Frontal cortex (tissue), 4 donors: Measurements from ENCODE around the gene VASH2. TPM values are rescaled to one million over a fixed set of nuclear protein-coding genes. Genes with fewer than 3 reads are reported as not detected.
"Not testable (repeated sequence)": the region's sequence is repeated elsewhere in the genome, so short reads cannot be mapped to it uniquely, and the experiment has no call there.

ENCODE experiments used
- DNase-seq, 2 donors: peaks; one replicate each; pipeline ENCODE4 v3.0.0; 2012; ENCODE audit warnings: low spot score in 2 of 2
- FAIRE-seq: peaks from 2 replicates; lab custom pipeline; 2012; peaks lifted over from hg19 to GRCh38; lab: Jason Lieb, UNC
- total RNA-seq: library from RNA; depleted of rRNA; stranded (reverse); fragments of >200 nt; gene quantifications from one replicate; pipeline ENCODE4 v1.2.3, GENCODE V29; 2014
- donor health status: control.
- donor health status: control.
- donor health status: control.

Gene VASH2
- total RNA-seq, result 28.1 TPM

DNA sequence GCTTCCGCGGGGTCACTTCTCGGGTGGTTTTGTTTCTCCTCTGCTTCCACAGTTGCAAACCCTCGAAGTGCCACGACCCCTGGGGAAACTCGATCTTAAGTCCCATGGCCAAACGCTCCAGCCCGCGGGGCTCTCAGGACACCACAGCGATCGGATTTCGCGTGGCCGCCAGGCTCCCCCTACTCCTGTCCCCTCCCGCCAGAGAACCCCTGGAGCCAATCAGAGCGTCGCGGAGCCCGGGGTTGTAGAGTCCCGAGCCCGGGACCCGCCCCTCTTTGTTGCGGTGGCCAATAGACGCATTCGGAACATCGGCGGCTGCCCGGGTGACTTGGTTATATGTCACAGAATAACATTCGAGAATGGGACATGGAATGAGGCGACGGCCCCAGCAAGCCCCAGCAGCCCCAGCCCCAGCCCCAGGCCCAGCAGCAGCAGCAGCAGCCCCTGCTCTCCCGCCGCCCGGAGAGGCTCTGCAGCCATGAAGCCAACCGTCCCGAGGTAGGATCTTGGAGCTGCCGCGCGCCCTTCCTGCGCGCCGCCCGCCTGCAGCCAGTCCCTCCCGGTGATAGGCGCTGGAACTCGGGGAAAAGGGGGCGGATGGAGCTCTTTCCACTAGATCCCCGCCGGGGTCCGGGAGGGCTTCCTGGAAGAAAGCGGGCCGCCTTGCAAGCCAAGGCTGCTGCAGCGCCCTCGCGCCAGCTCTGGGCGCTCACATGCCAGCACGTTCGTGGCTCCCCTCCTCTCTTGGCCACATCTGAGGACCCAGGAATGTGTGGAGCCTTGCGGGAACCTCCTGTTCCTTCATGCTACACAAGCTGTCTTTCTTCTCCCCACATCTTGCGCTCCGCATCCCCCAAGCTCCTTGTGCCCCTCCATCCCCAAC lies at the start of gene VASH2:
Gene VASH2, plus strand, starts transcription at position 299 of the 883 bp plus-strand sequence. CDS start 1,002 bp downstream, outside the sequence.
- no peak for FAIRE-seq
- peak; percentile 81 to 82 for DNase-seq

DNA sequence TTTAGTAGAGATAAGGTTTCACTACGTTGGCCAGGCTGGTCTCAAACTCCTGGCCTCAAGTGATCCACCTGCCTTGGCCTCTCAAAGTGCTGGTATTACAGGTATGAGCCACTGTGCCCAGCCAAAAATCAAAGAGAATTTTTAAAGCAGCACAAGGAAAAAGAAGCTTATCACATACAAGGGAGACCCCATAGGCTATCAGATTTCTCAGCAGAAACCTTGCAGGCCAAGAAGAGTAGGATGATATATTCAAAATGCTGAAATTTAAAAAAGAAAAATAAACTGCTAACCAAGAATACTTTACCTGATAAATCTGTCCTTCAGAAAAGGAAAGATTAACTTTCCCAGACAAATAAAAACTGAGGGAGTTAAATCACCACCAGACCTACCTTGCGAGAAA lies 49.1 kb upstream of the VASH2 start:
- DNase-seq (no peak), FAIRE-seq (no peak)

DNA sequence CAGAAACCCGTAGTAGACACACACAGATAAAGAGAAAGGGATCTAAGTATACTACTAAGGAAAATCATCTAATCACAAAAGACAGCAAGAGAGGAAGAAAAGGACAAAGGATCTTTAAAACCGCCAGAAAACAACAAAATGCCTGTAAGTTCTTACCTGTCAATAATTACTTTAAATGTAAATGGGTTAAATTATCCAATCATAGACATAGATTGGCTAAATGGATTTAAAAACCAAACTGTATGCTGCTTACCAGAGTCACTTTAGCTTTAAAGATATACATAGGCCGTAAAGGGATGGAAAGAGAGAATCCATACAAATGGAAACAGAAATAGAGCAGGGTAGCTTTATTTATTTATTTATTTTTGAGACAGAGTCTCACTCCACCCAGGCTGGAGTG lies 48.3 kb upstream of the VASH2 start:
- DNase-seq (no peak), FAIRE-seq (no peak)

DNA sequence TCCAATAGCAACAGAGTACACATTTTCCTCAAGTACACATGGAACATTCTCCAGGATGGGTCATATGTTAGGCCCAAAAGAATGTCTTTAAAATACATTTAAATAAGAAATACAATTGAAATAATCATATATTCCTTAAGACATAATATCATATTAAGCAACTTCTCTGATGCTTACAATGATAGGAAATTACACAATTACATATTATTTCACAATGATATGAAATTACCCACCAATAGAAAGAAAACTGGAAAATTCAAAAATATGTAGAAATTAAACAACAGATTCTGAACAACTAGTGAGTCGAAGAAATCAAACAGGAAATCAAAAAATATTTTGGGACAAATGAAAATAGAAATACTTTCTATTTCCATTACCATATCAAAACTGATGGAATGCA lies 46.7 kb upstream of the VASH2 start:
- no peak for FAIRE-seq
- DNase-seq, result no peak

DNA sequence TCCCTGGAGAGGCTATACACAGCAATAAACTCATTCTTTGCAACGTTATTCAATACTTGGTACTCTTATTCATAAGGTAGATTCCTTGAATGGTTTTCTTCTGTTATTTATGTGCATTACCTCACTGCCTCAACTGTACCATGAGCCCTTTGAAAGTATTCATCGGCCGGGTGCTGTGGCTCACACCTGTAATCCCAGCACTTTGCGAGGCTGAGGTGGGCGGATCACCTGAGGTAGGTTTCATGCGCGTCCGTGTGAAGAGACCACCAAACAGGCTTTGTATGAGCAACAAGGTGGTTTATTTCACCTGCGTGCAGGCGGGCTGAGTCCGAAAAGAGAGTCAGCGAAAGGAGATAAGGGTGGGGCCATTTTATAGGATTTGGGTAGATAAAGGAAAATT lies 42.3 kb upstream of the VASH2 start:
- not testable (repeated sequence) for FAIRE-seq

DNA sequence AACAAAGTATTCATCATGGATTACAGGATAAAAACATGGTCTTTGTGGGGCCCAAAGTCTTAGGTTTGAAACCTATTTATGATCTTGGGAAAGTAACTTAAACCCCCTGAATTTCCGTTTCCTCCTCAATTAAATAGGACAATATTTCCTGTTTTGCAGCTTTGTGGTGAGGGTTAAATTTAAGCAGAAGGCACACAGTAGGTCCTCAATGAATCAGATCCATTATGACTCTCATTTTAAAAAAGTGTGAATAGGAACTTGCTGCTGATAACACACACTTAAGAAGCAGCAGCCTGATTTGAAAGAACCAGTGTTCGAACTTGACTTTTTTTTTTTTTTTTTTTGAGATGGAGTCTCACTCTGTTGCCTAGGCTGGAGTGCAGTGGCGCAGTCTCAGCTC lies 41.4 kb upstream of the VASH2 start:
- DNase-seq (no peak), FAIRE-seq (no peak)

More for the DNA sequence above, 42.3 kb upstream of the VASH2 start:
- not testable (repeated sequence) for DNase-seq

DNA sequence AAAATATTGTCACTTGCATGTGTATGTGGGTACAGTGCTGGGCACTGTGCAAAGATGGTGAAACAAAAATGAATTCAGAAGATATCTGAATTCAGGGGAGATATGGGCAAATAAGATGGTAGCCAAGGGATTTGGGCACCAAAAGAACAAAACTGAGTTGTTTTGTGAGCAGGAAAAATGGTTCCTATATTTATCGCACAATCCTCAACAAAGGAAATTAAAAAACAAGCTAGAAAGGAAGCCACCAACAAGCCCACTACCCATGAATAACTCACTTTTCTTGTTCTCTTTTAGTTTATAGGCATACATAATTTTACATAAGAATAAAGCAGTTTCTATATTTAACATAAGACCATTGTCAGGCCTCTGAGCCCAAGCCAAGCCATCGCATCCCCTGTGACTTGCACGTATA lies 40.7 kb upstream of the VASH2 start:
- DNase-seq (no peak), FAIRE-seq (no peak)

DNA sequence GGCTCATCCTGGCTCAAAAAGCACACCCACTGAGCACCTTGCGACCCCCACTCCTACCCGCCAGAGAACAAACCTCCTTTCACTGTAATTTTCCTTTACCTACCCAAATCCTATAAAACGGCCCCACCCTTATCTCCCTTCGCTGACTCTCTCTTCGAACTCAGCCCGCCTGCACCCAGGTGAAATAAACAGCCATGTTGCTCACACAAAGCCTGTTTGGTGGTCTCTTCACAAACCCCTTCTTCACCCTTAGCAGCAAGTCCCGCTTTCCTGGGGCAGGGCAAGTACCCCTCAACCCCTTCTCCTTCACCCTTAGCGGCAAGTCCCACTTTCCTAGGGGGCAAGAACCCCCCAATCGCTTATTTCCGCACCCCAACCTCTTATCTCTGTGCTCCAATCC lies 40.1 kb upstream of the VASH2 start:
- not testable (repeated sequence) for DNase-seq, FAIRE-seq

DNA sequence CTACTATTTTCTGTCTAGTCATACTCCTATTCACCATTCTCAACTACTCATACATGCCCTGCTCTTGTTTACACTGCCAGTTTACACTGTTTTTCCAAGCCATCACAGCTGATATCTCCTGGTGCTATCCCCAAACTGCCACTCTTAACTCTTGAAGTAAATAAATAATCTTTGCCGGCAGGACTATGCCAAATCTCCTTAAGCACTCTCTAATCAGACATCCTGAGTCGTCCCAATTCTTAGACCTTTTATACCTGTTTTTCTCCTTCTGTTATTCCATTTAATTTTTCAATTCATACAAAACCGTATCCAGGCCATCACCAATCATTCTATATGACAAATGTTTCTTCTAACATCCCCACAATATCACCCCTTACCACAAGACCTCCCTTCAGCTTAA lies 36.7 kb upstream of the VASH2 start:
- not testable (repeated sequence) for FAIRE-seq, DNase-seq

DNA sequence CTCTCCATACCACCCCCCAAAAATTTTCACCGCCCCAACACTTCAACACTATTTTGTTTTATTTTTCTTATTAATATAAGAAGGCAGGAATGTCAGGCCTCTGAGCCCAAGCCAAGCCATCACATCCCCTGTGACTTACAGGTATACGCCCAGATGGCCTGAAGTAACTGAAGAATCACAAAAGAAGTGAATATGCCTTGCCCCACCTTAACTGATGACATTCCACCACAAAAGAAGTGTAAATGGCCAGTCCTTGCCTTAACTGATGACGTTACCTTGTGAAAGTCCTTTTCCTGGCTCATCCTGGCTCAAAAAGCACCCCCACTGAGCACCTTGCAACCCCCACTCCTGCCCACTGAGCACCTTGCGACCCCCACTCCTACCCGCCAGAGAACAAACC lies 36.2 kb upstream of the VASH2 start:
- DNase-seq, FAIRE-seq: not testable (repeated sequence)

DNA sequence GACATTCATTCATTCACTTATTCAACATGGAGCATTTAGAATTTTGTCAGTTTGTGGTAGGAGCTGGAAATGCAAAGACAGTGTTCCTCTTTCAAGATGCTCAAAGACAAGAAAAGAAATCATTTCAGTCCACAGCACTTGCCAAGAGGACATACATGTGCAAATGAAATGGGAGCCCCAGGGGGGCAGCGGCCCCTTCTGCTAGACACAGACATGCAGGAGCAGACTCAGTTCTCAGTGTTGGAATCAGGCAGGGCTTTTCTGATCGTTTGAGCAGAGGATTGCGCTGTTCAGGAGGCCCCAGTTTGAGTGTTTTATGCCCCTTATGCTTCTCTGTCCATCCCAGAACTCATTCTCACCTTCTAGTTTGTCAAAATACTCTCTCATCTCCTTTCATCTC lies 35.6 kb upstream of the VASH2 start:
- FAIRE-seq, result no peak

DNA sequence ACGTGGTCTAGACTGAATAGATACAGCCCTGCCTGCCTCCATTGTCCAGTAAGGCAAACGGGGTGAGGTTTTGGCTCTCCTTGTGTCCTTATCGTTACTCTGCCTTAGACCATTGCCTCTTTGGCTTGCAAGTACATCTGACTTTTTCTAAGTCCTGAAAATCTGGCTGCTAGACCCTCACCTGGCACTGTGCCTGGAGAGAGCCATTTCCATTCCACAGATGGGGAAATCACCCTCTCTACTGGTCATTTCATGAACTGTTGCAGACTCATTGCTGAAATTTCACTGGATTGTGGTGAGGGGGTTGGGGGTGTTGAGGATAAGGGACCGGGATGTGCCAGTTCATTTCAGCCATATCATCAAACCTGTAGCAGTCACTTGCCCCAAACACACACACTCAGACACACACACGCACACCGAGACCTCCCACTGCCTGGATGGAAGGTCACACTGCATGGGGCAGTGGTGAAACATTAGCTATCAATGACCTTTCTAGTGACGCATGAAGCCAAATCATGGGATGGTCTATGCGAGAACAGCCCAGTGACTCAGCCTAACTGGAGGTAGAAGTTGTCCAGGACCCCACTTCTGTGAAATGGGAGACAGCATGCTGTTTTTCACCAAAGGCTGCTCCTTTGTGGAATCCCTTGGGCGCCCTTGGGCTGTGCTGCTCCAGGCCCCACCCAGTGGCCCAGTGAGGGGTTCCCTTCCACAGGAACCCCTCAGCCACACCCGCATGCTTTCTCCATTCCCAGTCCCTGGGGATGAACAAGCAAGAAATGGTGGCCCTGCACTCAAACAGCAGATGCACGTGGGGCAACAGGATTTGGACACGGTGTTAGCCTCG lies 34.9 kb upstream of the VASH2 start:
- DNase-seq (peak; percentile 10 to 32), FAIRE-seq (no peak)

More for the DNA sequence above, 35.6 kb upstream of the VASH2 start:
- DNase-seq, result no peak

DNA sequence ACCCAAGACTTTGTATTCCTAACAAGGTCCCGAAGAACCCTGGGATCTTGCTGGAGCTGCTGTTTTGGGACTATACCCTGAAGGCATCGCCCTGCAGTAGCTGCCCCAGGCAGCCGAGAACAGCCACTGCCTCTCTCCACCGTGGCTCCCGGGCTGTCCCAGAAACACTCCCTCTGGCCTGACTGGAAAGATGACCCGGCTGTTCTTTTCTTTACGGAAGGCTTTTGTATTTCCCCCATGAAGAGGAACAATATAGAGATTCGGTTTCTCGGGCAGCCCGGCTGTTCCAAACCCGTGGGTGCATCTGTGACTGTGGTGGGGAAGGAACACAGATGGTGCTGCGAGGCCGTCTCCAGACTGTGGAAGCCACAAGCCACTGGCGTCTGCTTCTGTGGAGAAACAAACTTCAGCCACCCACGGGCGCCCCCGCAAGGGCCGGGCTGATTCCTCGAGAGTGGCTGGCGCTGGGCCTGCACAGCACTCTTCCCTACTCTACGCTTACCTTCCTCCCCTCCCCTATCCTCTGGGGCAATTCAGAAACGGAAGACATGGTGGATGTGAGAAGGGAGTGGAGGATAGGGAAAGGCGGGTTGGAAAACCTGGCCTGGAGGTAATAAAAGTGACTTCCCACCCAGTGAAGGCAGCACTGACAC lies 33.7 kb upstream of the VASH2 start:
- FAIRE-seq (no peak), DNase-seq (peak in 1 of 2 donors; percentile 55)

DNA sequence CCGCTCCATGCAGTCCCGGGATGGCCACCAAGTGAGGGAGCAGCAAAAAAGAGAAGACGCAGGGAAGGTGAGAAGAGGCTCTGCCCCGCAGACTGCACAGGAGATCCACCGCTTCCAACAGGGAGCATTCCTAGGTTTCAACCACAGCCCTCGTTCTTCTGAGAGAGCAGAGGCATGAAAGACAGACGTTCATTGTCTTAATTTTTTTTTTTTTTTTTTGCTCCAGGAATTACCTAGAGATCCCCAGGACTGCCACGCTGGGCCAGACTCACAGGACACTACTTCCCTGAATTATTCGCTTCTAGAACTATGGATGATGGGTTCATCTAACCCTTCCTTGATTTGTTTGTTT lies 33.2 kb upstream of the VASH2 start:
- FAIRE-seq (no peak), DNase-seq (no peak)

DNA sequence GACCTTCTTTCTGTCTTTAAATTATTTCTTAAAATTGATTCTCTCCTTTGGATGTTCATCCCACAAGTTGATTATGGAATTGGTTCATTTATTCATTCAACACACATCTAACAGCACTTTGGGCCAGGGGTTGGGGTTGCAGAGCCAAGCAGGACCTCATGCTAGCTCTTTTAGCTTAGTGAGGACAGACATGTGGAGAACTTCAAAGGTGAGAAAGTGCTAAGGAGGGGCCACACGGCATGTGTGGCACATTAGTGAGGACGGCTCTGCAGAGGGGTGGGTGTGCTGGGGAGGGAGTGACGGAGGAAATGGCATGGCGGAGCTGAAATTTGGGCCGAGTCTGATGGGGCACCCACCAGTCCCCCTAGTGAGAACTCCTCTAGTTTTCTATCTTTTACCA lies 32.5 kb upstream of the VASH2 start:
- no peak for FAIRE-seq

DNA sequence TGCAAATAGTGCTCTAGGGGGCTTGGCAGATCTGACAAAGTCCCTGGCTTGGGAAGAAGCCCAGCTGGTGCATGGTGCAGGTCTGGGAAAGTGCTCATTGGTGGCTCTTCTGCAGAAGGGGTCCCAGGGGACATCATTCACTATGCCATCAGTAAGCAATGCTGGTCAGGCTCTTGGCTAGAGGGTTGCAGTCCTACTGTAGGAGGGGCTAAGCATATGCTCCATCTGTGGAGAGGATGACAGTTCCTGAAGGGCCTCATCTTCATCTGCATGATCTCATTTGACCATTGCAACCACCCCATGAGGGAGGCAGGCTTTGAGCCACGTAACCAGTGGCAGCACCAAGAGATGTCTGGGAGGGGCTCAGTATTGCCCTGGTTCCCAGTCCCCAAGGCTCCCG lies 31.5 kb upstream of the VASH2 start:
- DNase-seq (no peak), FAIRE-seq (no peak)

More for the DNA sequence above, 32.5 kb upstream of the VASH2 start:
- DNase-seq, result no peak

DNA sequence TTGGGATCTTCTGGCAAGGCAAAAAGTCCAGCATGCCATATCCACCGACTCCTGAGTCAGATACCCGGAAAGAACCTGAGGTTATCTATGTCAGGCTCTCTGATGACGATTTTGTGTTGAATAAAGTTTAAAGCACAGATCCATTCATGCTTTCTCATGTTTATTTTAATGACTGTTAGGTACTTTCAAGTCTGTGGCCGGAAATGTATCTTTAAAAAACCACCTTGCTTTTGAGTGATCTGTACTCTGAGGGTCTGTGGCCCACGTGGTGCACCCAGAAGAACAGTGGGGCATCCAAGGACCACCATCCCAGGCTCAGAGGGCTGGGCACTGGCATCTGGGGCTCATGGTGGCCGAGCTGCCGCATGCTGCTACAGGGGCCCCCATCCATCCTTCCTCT lies 30.1 kb upstream of the VASH2 start:
- FAIRE-seq (no peak), DNase-seq (no peak)

DNA sequence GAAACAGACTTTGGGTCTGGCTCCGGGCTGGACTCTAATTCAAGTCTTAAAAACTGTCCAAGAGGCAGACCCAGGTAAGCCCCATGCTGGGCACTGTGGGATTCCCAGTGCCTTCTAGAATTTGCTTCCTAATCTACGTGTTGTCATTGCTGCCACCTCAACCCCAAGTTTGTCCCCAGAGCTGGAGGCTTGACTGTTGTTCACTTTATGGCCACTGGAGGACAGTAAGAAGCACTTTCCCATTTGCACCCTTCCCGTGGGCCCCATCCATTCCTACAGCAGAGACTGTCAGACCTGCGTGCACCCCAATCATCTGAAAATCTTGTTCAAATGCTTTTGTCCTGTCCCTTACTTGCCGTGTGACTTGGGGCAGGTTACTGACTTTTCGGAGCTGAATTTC lies 29.4 kb upstream of the VASH2 start:
- no peak for FAIRE-seq

DNA sequence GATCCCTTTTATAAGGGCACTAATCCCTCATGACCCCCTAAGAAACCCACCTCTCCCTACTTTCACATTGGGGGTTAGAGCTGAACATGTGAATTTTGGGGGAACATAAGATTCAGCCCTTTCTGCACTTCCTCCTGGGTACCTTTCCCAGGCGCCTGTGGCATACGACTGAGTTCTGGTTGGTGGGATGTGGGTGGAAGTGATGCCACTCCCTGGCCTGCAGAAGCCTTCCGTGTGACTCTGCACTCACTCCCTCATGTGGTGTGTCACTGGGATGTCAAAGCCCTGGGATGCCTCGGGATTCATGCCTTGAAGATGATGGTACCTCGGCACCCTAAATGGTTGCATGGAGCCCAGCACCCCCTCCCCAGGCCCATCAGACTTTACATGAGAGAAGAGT lies 28.3 kb upstream of the VASH2 start:
- FAIRE-seq (no peak), DNase-seq (no peak)

More for the DNA sequence above, 29.4 kb upstream of the VASH2 start:
- no peak for DNase-seq

DNA sequence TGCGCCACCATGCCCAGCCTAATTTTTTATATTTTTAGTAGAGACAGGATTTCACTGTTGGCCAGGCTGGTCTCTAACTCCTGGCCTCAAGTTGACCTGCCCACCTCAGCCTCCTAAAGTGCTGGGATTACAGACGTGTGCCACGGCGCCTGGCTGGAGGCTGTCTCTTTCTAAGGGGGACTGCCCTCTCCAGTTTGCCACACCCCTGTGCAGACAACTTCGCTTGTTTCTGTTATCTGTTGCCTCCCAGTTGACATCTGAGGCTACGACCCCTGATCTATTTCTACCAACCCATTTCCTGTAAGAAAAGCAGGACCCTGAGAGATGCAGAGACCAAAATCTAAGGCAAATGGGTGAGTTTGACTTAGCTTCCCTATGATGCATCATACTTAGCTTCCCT lies 24.0 kb upstream of the VASH2 start:
- DNase-seq (no peak), FAIRE-seq (no peak)
